T47D (cell line): Measurements from ENCODE around the gene SPIRE2.
"Not testable (repeated sequence)": the region's sequence is repeated elsewhere in the genome, so short reads cannot be mapped to it uniquely, and the experiment has no call there.

Source experiments
- DNase-seq, 2 experiments: peaks; one replicate each; pipeline versions ENCODE4 v3.0.0 to v3.0.0-alpha.2; 2011 to 2012; ENCODE audit warnings: low read depth in 1 of 2, low spot score in 1 of 2
- JUND ChIP-seq: IDR thresholded peaks from 2 replicates; pipeline ENCODE4 v1.6.1; 2012; ENCODE audit warnings: low read depth
- in situ Hi-C: cut with HindIII; loops from 2 replicates; pipeline ENCODE4 v1.10.0; 2016; ENCODE audit warnings: low sequenced_read_pairs, low pct_unique_long_range_greater_than_20kb

SPIRE2 gene

GRCh38 chr16:89908236-89908635 is 80.0 kb downstream of the SPIRE2 start:
- no peak for TF ChIP-seq JUND
- DNase-seq = no peak
- in situ Hi-C loops = no loop called here

GRCh38 chr16:89909777-89910716 is 81.8 kb downstream of the SPIRE2 start:
- in situ Hi-C loops = no loop called here
- TF ChIP-seq JUND = no peak
- peak; percentile 65 to 70 for DNase-seq

GRCh38 chr16:89910717-89911354 is 82.6 kb downstream of the SPIRE2 start:
- no peak for DNase-seq
- in situ Hi-C loops = no loop called here
- TF ChIP-seq JUND = no peak

GRCh38 chr16:89911375-89911774 is 83.1 kb downstream of the SPIRE2 start:
- no peak for DNase-seq
- no peak for TF ChIP-seq JUND
- in situ Hi-C loops = no loop called here

- DNase-seq = no peak
- in situ Hi-C loops = no loop called here
- TF ChIP-seq JUND = no peak
These were observed 83.9 kb downstream of the SPIRE2 start for GRCh38 chr16:89912143-89912542.

- DNase-seq = no peak
- no peak for TF ChIP-seq JUND
- in situ Hi-C loops = no loop called here
These were observed 84.4 kb downstream of the SPIRE2 start for GRCh38 chr16:89912627-89913026.

- DNase-seq = no peak
- in situ Hi-C loops = no loop called here
These were observed 85.4 kb downstream of the SPIRE2 start for GRCh38 chr16:89913408-89914387.

GRCh38 chr16:89914642-89915285 is 86.5 kb downstream of the SPIRE2 start:
- DNase-seq, in situ Hi-C loops: not testable (repeated sequence)

More at GRCh38 chr16:89913408-89914387, 85.4 kb downstream of the SPIRE2 start:
- TF ChIP-seq JUND = no peak

GRCh38 chr16:89915303-89916232 is 87.3 kb downstream of the SPIRE2 start:
- DNase-seq = no peak
- in situ Hi-C loops = no loop called here
- no peak for TF ChIP-seq JUND

GRCh38 chr16:89917773-89918452 is 89.6 kb downstream of the SPIRE2 start:
- in situ Hi-C loops = no loop called here
- DNase-seq = no peak
- no peak for TF ChIP-seq JUND
